HEK293 (cell line): ENCODE results near the gene CARD11.

Experiments used
- ZBTB21 ChIP-seq: fragments of 450-650 bp; formaldehyde crosslinking; IDR thresholded peaks from 2 replicates; pipeline ENCODE4 v1.5.1; 2017; ENCODE audit warnings: missing biosample characterization, missing genetic modification characterization
- ZNF138 ChIP-seq: fragments of 450-650 bp; formaldehyde crosslinking; IDR thresholded peaks from 2 replicates; pipeline ENCODE4 v1.5.1; 2016; ENCODE audit warnings: missing biosample characterization, missing genetic modification characterization, borderline replicate concordance
- ZNF140 ChIP-seq: fragments of 450-650 bp; formaldehyde crosslinking; IDR thresholded peaks from 2 replicates; pipeline ENCODE4 v1.5.1; 2016; ENCODE audit warnings: missing biosample characterization, missing genetic modification characterization
- ZNF155 ChIP-seq: fragments of 450-650 bp; formaldehyde crosslinking; IDR thresholded peaks from 2 replicates; pipeline ENCODE4 v1.5.1; 2016; ENCODE audit warnings: missing biosample characterization, missing genetic modification characterization
- ZNF324 ChIP-seq: fragments of 450-650 bp; formaldehyde crosslinking; IDR thresholded peaks from 2 replicates; pipeline ENCODE4 v1.5.1; 2016; ENCODE audit warnings: missing biosample characterization, missing genetic modification characterization
- ZNF529 ChIP-seq: fragments of 450-650 bp; formaldehyde crosslinking; IDR thresholded peaks from 2 replicates; pipeline ENCODE4 v1.5.1; 2017; ENCODE audit warnings: missing genetic modification characterization, missing biosample characterization; ENCODE audit not compliant: insufficient replicate concordance
- ZNF768 ChIP-seq: fragments of 450-650 bp; formaldehyde crosslinking; IDR thresholded peaks from 2 replicates; pipeline ENCODE4 v1.5.1; 2018; ENCODE audit warnings: missing biosample characterization, mild to moderate bottlenecking, missing genetic modification characterization
- ZSCAN23 ChIP-seq: fragments of 450-650 bp; formaldehyde crosslinking; IDR thresholded peaks from 2 replicates; pipeline ENCODE4 v1.5.1; 2016; ENCODE audit warnings: missing biosample characterization, missing genetic modification characterization
- TF ChIP-seq, protein P1 (sequence below): fragments of 450-650 bp; formaldehyde crosslinking; IDR thresholded peaks from 2 replicates; pipeline ENCODE4 v1.5.1; 2016; ENCODE audit warnings: missing biosample characterization, missing genetic modification characterization
- TF ChIP-seq, protein P2 (sequence below): fragments of 450-650 bp; formaldehyde crosslinking; optimal IDR thresholded peaks from 2 replicates; pipeline ENCODE3; 2016; ENCODE audit warnings: missing biosample characterization, mild to moderate bottlenecking, missing genetic modification characterization
- TF ChIP-seq, protein P3 (sequence below): fragments of 450-650 bp; IDR thresholded peaks from 2 replicates; pipeline ENCODE4 v1.5.1; 2018; ENCODE audit warnings: missing biosample characterization, missing genetic modification characterization

DNA sequence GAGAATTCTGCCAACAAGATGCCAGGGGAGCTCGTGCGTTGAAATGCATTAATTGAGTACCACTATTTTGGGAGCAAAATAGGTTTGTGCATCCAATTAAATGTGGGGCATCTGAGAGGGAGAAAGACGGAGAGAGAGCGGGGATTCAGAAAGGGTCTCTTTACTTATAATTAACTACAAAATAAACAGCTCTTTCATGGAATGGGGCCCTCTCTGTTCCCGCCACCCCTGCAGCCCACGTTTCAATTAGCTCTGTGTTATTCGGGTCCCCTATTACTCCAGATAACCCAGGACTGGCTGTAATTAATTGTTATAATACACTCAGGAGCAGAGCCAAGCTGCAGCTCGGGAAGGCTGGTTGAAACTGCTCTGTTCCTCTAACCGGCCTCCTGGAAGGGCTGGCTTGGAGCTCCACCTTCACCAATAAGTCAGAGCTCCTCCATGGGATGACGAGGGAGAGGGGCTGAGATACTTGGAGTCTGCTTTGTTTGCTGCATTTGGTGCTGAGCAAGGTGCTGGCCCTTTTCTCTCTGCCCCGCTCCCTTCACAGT, 67.8 kb downstream of the CARD11 start:
- TF ChIP-seq ZNF138 (tag by site-specific recombination): no peak
- TF ChIP-seq, protein P1, sequence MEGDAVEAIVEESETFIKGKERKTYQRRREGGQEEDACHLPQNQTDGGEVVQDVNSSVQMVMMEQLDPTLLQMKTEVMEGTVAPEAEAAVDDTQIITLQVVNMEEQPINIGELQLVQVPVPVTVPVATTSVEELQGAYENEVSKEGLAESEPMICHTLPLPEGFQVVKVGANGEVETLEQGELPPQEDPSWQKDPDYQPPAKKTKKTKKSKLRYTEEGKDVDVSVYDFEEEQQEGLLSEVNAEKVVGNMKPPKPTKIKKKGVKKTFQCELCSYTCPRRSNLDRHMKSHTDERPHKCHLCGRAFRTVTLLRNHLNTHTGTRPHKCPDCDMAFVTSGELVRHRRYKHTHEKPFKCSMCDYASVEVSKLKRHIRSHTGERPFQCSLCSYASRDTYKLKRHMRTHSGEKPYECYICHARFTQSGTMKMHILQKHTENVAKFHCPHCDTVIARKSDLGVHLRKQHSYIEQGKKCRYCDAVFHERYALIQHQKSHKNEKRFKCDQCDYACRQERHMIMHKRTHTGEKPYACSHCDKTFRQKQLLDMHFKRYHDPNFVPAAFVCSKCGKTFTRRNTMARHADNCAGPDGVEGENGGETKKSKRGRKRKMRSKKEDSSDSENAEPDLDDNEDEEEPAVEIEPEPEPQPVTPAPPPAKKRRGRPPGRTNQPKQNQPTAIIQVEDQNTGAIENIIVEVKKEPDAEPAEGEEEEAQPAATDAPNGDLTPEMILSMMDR (tag by site-specific recombination): no peak
- TF ChIP-seq, protein P2, sequence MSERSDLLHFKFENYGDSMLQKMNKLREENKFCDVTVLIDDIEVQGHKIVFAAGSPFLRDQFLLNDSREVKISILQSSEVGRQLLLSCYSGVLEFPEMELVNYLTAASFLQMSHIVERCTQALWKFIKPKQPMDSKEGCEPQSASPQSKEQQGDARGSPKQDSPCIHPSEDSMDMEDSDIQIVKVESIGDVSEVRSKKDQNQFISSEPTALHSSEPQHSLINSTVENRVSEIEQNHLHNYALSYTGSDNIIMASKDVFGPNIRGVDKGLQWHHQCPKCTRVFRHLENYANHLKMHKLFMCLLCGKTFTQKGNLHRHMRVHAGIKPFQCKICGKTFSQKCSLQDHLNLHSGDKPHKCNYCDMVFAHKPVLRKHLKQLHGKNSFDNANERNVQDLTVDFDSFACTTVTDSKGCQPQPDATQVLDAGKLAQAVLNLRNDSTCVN (tag by site-specific recombination): no peak
- no peak for TF ChIP-seq ZBTB21 (tag by site-specific recombination)
- TF ChIP-seq ZNF324 (tag by site-specific recombination): no peak
- no peak for TF ChIP-seq ZSCAN23
- no peak for TF ChIP-seq ZNF155
- no peak for TF ChIP-seq ZNF140
- TF ChIP-seq ZNF768 (tag by site-specific recombination): no peak
- TF ChIP-seq, protein P3, sequence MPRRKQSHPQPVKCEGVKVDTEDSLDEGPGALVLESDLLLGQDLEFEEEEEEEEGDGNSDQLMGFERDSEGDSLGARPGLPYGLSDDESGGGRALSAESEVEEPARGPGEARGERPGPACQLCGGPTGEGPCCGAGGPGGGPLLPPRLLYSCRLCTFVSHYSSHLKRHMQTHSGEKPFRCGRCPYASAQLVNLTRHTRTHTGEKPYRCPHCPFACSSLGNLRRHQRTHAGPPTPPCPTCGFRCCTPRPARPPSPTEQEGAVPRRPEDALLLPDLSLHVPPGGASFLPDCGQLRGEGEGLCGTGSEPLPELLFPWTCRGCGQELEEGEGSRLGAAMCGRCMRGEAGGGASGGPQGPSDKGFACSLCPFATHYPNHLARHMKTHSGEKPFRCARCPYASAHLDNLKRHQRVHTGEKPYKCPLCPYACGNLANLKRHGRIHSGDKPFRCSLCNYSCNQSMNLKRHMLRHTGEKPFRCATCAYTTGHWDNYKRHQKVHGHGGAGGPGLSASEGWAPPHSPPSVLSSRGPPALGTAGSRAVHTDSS (tag by site-specific recombination): no peak
- no peak for TF ChIP-seq ZNF529 (tag by site-specific recombination)
